Panc1 (cell line): ENCODE results near the gene VIPR2. TPM values are rescaled to one million over a fixed set of nuclear protein-coding genes. Genes with fewer than 3 reads are reported as not detected.
"Not testable (repeated sequence)": the region's sequence is repeated elsewhere in the genome, so short reads cannot be mapped to it uniquely, and the experiment has no call there.

Experiments
- ATAC-seq: fragments of 200-7000 bp; cut with Tn5 transposase; 2 replicates; pipeline ENCODE4 v1.9.1; 2020; ENCODE audit warnings: mild to moderate bottlenecking, moderate library complexity
- BruUV-seq: library from RNA; stranded (reverse); fragments of 400-500 nt; replicated peaks from 2 replicates; lab custom pipeline; 2021; lab: Mats Ljungman, UMichigan
- CTCF ChIA-PET: fragments of 300-600 bp; sonication (Branson Sonifier 250); formaldehyde crosslinking; loops from one replicate; lab custom pipeline; 2022; ENCODE audit warnings: antibody characterized with exemption; lab: Charles Lee
- POLR2A ChIA-PET: fragments of 300-600 bp; sonication (Branson Sonifier 250); formaldehyde crosslinking; loops from one replicate; lab custom pipeline; 2022; ENCODE audit warnings: antibody characterized with exemption; lab: Charles Lee
- DNase-seq: peaks from one replicate; pipeline ENCODE4 v3.0.0-alpha.2; 2010; ENCODE audit warnings: low read depth, low spot score
- H3K27ac ChIP-seq: 2 replicates; pipeline ENCODE4 v1.5.1; 2011; ENCODE audit warnings: mild to moderate bottlenecking, low read length, inconsistent platforms
- H3K27me3 ChIP-seq: fragments of 200-500 bp; sonication (Bioruptor generic); 2 replicates; pipeline ENCODE4 v1.6.0; 2014; ENCODE audit warnings: low read length, inconsistent platforms; ENCODE audit not compliant: control insufficient read depth, insufficient read depth
- H3K36me3 ChIP-seq: fragments of 200-500 bp; sonication (Bioruptor generic); 2 replicates; pipeline ENCODE4 v1.5.1; 2014; ENCODE audit warnings: inconsistent platforms, mild to moderate bottlenecking, low read length, moderate library complexity; ENCODE audit not compliant: control insufficient read depth, insufficient read depth
- H3K4me1 ChIP-seq: 2 replicates; pipeline ENCODE4 v1.5.1; 2011; ENCODE audit warnings: inconsistent platforms, mild to moderate bottlenecking, low read length, moderate library complexity; ENCODE audit not compliant: control insufficient read depth, insufficient read depth
- H3K4me3 ChIP-seq, 2 experiments: 2 replicates each; pipeline ENCODE4 v1.5.1; 2011 to 2012; ENCODE audit warnings: low read depth in 2 of 2, low read length in 2 of 2, mild to moderate bottlenecking in 2 of 2, inconsistent platforms in 1 of 2, moderate library complexity in 1 of 2
- H3K9me3 ChIP-seq: fragments of 200-500 bp; sonication (Bioruptor generic); 2 replicates; pipeline ENCODE4 v1.5.1; 2014; ENCODE audit warnings: low read depth, mild to moderate bottlenecking, inconsistent platforms, low read length, moderate library complexity; ENCODE audit not compliant: control insufficient read depth, insufficient read depth
- POLR2AphosphoS5 ChIP-seq: IDR thresholded peaks from 2 replicates; pipeline ENCODE4 v1.6.1; 2012; ENCODE audit warnings: mild to moderate bottlenecking, low read depth, low read length, moderate library complexity
- SIN3A ChIP-seq: IDR thresholded peaks from 2 replicates; pipeline ENCODE4 v1.6.1; 2012; ENCODE audit warnings: low read depth, mild to moderate bottlenecking, low read length, moderate library complexity, borderline replicate concordance; ENCODE audit not compliant: insufficient read depth
- TCF7L2 ChIP-seq: IDR thresholded peaks from 2 replicates; pipeline ENCODE4 v1.6.1; 2011; ENCODE audit warnings: mild to moderate bottlenecking, low read depth, low read length, inconsistent platforms
- in situ Hi-C: cut with HindIII; loops from 2 replicates; pipeline ENCODE4 v1.10.0; 2016; ENCODE audit warnings: low sequenced_read_pairs, low pct_unique_long_range_greater_than_20kb
- intact Hi-C: fragments of 100-400 bp; cut with micrococcal nuclease; formaldehyde crosslinking; loops from one replicate; pipeline ENCODE4 v1.10.0; 2022; ENCODE audit not compliant: unreplicated experiment
- total RNA-seq: library from RNA; stranded (reverse); gene quantifications from one replicate; pipeline ENCODE4 v1.2.1, GENCODE V29; 2021; ENCODE audit not compliant: unreplicated experiment
- TF ChIP-seq, protein P1 (sequence below), 2 experiments: IDR thresholded peaks; 2 replicates each; pipeline ENCODE4 v1.6.1; 2011 to 2012; ENCODE audit warnings: low read depth in 2 of 2, control low read depth in 1 of 2, low read length in 1 of 2, mild to moderate bottlenecking in 1 of 2, moderate library complexity in 1 of 2; ENCODE audit not compliant: insufficient read depth in 1 of 2
- TF ChIP-seq, protein P2 (sequence below): fragments of 450-650 bp; IDR thresholded peaks from 2 replicates; pipeline ENCODE4 v1.5.1; 2017; ENCODE audit warnings: mild to moderate bottlenecking

Gene VIPR2
- total RNA-seq, 1 experiment from 2014 or later, result not detected

DNA sequence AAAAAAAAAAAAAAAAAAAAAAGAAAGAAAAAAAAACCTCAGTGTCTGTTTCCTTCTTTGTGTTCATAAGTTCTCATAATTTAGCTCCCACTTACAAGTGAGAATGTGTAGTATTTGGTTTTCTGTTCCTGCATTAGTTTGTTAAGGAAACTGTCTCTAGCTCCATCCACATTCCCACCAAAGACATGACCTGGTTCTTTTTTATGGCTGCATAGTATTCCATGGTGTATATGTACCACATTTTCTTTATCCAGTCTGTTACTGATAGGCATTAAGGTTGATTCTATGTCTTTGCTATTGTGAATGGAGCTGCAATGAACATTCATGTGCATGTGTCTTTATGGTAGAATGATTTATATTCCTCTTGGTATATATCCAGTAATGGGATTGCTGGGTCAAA, 21.4 kb downstream of the VIPR2 start:
- H3K4me3 ChIP-seq, H3K27ac ChIP-seq, DNase-seq, POLR2A ChIA-PET, H3K36me3 ChIP-seq, H3K4me1 ChIP-seq, ATAC-seq, in situ Hi-C loops, intact Hi-C loops, CTCF ChIA-PET, BruUV-seq, H3K9me3 ChIP-seq: not testable (repeated sequence)
- peaks cover 14% of the 10 kb centered on the region for H3K27me3 ChIP-seq

DNA sequence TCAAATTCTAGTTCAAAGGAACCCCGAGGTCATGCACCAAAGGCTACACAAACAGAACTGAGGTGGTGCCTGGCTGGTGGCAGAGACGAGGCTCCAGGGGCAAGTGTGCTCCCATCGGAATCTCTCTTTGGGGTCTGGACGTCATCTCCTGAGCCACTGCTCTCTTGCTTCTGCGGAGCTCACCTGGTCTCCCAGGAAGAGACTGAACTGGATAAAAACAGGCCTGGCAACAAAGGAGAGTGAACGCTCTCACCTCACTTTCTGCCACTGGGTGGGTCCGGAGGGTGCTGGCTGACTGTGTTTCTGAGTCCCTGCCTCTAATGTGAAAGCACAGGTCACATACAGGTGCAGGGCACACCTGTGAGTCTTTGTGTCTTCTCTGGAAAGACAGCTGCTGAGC, 22.4 kb downstream of the VIPR2 start:
- CTCF ChIA-PET, result no interaction called here
- Histone ChIP-seq H3K27me3 (peaks cover 14% of the 10 kb centered on the region), H3K27ac (no peak overlapping the region), H3K36me3 (no peaks in the 10 kb centered on the region), H3K9me3 (no peaks in the 10 kb centered on the region), H3K4me1 (no peaks in the 10 kb centered on the region), H3K4me3 (no peak overlapping the region)
- POLR2A ChIA-PET, result no interaction called here
- no TSS peak for BruUV-seq
- ATAC-seq, result no peak
- no peak for DNase-seq
- in situ Hi-C loops, result no loop called here
- TF ChIP-seq POLR2AphosphoS5 (no peak), SIN3A (no peak), TCF7L2 (no peak)
- TF ChIP-seq, protein P1, sequence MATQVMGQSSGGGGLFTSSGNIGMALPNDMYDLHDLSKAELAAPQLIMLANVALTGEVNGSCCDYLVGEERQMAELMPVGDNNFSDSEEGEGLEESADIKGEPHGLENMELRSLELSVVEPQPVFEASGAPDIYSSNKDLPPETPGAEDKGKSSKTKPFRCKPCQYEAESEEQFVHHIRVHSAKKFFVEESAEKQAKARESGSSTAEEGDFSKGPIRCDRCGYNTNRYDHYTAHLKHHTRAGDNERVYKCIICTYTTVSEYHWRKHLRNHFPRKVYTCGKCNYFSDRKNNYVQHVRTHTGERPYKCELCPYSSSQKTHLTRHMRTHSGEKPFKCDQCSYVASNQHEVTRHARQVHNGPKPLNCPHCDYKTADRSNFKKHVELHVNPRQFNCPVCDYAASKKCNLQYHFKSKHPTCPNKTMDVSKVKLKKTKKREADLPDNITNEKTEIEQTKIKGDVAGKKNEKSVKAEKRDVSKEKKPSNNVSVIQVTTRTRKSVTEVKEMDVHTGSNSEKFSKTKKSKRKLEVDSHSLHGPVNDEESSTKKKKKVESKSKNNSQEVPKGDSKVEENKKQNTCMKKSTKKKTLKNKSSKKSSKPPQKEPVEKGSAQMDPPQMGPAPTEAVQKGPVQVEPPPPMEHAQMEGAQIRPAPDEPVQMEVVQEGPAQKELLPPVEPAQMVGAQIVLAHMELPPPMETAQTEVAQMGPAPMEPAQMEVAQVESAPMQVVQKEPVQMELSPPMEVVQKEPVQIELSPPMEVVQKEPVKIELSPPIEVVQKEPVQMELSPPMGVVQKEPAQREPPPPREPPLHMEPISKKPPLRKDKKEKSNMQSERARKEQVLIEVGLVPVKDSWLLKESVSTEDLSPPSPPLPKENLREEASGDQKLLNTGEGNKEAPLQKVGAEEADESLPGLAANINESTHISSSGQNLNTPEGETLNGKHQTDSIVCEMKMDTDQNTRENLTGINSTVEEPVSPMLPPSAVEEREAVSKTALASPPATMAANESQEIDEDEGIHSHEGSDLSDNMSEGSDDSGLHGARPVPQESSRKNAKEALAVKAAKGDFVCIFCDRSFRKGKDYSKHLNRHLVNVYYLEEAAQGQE (IDR thresholded peaks at IDR 0.05; ENCODE audit: insufficient read depth in 1 of 2, low read depth in 2 of 2, low read length in 1 of 2), result no peak
- intact Hi-C loops, result no loop called here

DNA sequence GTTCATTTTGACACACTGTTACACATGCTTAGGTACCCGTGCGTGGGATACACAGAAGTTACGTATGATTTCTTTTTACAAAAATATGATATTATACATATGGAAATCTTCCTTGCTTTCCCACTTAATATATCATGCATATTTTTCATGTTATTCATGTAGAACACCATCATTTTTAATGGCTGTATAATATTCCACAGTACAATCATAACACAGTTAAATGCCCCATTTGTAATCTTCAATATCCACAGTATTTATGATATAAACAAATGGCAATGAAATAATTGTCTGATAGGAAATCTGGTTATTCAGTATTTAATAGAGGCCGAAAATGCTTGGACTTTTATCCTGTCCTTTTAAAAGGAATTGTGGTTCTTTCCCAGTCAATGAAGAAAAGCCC, 23.2 kb downstream of the VIPR2 start:
- BruUV-seq, result no TSS peak

More for the DNA sequence above, 23.2 kb downstream of the VIPR2 start:
- Histone ChIP-seq H3K27ac (no peak overlapping the region), H3K27me3 (peaks cover 13% of the 10 kb centered on the region), H3K4me1 (no peaks in the 10 kb centered on the region), H3K9me3 (no peaks in the 10 kb centered on the region), H3K4me3 (no peak overlapping the region), H3K36me3 (no peaks in the 10 kb centered on the region)
- ChIA-PET POLR2A (no interaction called here), CTCF (no interaction called here)
- no peak for DNase-seq
- TF ChIP-seq, protein P1 (IDR thresholded peaks at IDR 0.05; ENCODE audit: insufficient read depth in 1 of 2, low read depth in 2 of 2, low read length in 1 of 2), result no peak
- TF ChIP-seq POLR2AphosphoS5 (no peak), TCF7L2 (no peak), SIN3A (no peak)
- TF ChIP-seq, protein P2, sequence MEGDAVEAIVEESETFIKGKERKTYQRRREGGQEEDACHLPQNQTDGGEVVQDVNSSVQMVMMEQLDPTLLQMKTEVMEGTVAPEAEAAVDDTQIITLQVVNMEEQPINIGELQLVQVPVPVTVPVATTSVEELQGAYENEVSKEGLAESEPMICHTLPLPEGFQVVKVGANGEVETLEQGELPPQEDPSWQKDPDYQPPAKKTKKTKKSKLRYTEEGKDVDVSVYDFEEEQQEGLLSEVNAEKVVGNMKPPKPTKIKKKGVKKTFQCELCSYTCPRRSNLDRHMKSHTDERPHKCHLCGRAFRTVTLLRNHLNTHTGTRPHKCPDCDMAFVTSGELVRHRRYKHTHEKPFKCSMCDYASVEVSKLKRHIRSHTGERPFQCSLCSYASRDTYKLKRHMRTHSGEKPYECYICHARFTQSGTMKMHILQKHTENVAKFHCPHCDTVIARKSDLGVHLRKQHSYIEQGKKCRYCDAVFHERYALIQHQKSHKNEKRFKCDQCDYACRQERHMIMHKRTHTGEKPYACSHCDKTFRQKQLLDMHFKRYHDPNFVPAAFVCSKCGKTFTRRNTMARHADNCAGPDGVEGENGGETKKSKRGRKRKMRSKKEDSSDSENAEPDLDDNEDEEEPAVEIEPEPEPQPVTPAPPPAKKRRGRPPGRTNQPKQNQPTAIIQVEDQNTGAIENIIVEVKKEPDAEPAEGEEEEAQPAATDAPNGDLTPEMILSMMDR, result no peak
- in situ Hi-C loops (no loop called here), intact Hi-C loops (no loop called here)
- ATAC-seq, result no peak
